ENCODE results near the gene SLC7A14.

The SLC7A14 gene

GRCh38 chr3:170438836-170439235 is 147.0 kb downstream of the SLC7A14 start:
- Histone ChIP-seq H3K9ac (no peak overlapping the region), H3K4me3 (no peak overlapping the region), H3K4me2 (no peak overlapping the region), H4K20me1 (no peaks in the 10 kb centered on the region), H3K27ac (no peak overlapping the region), H3K9me3 (no peaks in the 10 kb centered on the region), H3K27me3 (no peaks in the 10 kb centered on the region), H3K4me1 (no peaks in the 10 kb centered on the region), H3K36me3 (no peaks in the 10 kb centered on the region)
- no peak for TF ChIP-seq Cebpa-rat (IDR thresholded peaks at IDR 0.05)

- Histone ChIP-seq H4K20me1 (no peaks in the 10 kb centered on the region), H3K27ac (no peak overlapping the region), H3K27me3 (no peaks in the 10 kb centered on the region), H3K36me3 (no peaks in the 10 kb centered on the region), H3K4me1 (no peaks in the 10 kb centered on the region), H3K9me3 (no peaks in the 10 kb centered on the region), H3K4me3 (no peak overlapping the region), H3K4me2 (no peak overlapping the region), H3K9ac (no peak overlapping the region)
- no peak for TF ChIP-seq Cebpa-rat (IDR thresholded peaks at IDR 0.05)
These were observed 148.0 kb downstream of the SLC7A14 start for GRCh38 chr3:170437696-170438407.

- no peak overlapping the region for H3K9ac ChIP-seq
These were observed 148.7 kb downstream of the SLC7A14 start for GRCh38 chr3:170437176-170437575.

GRCh38 chr3:170436697-170437096 is 149.2 kb downstream of the SLC7A14 start:
- Histone ChIP-seq H3K9me3 (no peaks in the 10 kb centered on the region), H3K36me3 (no peaks in the 10 kb centered on the region), H3K4me1 (no peaks in the 10 kb centered on the region), H3K27ac (no peak overlapping the region), H3K4me2 (no peak overlapping the region), H3K4me3 (no peak overlapping the region), H3K27me3 (no peaks in the 10 kb centered on the region), H4K20me1 (no peaks in the 10 kb centered on the region), H3K9ac (no peak overlapping the region)
- TF ChIP-seq Cebpa-rat (IDR thresholded peaks at IDR 0.05) = no peak

More at GRCh38 chr3:170437176-170437575, 148.7 kb downstream of the SLC7A14 start:
- no peak for TF ChIP-seq Cebpa-rat (IDR thresholded peaks at IDR 0.05)
- H3K9me3 ChIP-seq = no peaks in the 10 kb centered on the region
- H3K4me2 ChIP-seq = no peak overlapping the region
- H3K27me3 ChIP-seq = no peaks in the 10 kb centered on the region
- no peak overlapping the region for H3K27ac ChIP-seq
- no peak overlapping the region for H3K4me3 ChIP-seq
- H3K36me3 ChIP-seq = no peaks in the 10 kb centered on the region
- H4K20me1 ChIP-seq = no peaks in the 10 kb centered on the region
- H3K4me1 ChIP-seq = no peaks in the 10 kb centered on the region

GRCh38 chr3:170432416-170432815 is 153.5 kb downstream of the SLC7A14 start:
- TF ChIP-seq Cebpa-rat (IDR thresholded peaks at IDR 0.05) = no peak
- Histone ChIP-seq H3K27ac (no peak overlapping the region), H3K4me2 (no peak overlapping the region), H3K27me3 (no peaks in the 10 kb centered on the region), H3K4me1 (peaks cover 17% of the 10 kb centered on the region), H3K36me3 (no peaks in the 10 kb centered on the region), H3K9me3 (no peaks in the 10 kb centered on the region), H3K4me3 (no peak overlapping the region), H4K20me1 (no peaks in the 10 kb centered on the region), H3K9ac (no peak overlapping the region)

GRCh38 chr3:170431054-170431453 is 154.8 kb downstream of the SLC7A14 start:
- Histone ChIP-seq H3K4me2 (no peak overlapping the region), H3K9ac (no peak overlapping the region), H3K36me3 (no peaks in the 10 kb centered on the region), H3K27me3 (no peaks in the 10 kb centered on the region), H3K4me1 (peaks cover 17% of the 10 kb centered on the region), H3K9me3 (no peaks in the 10 kb centered on the region), H4K20me1 (no peaks in the 10 kb centered on the region), H3K27ac (no peak overlapping the region), H3K4me3 (no peak overlapping the region)
- TF ChIP-seq Cebpa-rat (IDR thresholded peaks at IDR 0.05) = no peak

- H3K4me3 ChIP-seq = no peak overlapping the region
- H3K4me1 ChIP-seq = peaks cover 17% of the 10 kb centered on the region
- H3K27me3 ChIP-seq = no peaks in the 10 kb centered on the region
- H3K36me3 ChIP-seq = no peaks in the 10 kb centered on the region
- TF ChIP-seq Cebpa-rat (IDR thresholded peaks at IDR 0.05) = no peak
- no peaks in the 10 kb centered on the region for H4K20me1 ChIP-seq
- no peak overlapping the region for H3K27ac ChIP-seq
- H3K9me3 ChIP-seq = no peaks in the 10 kb centered on the region
- H3K9ac ChIP-seq = no peak overlapping the region
- peak overlapping the region; percentile 44 for H3K4me2 ChIP-seq
These were observed 156.8 kb downstream of the SLC7A14 start for GRCh38 chr3:170429050-170429449.

GRCh38 chr3:170428095-170428494 is 157.8 kb downstream of the SLC7A14 start:
- H3K27ac ChIP-seq = no peak overlapping the region
- H3K27me3 ChIP-seq = no peaks in the 10 kb centered on the region
- peaks cover 17% of the 10 kb centered on the region for H3K4me1 ChIP-seq
- H3K4me3 ChIP-seq = no peak overlapping the region
- H3K4me2 ChIP-seq = peak overlapping the region; percentile 18
- H3K9ac ChIP-seq = no peak overlapping the region
- H3K36me3 ChIP-seq = no peaks in the 10 kb centered on the region
- no peaks in the 10 kb centered on the region for H3K9me3 ChIP-seq
- no peak for TF ChIP-seq Cebpa-rat (IDR thresholded peaks at IDR 0.05)
- H4K20me1 ChIP-seq = no peaks in the 10 kb centered on the region

GRCh38 chr3:170426240-170426797 is 159.6 kb downstream of the SLC7A14 start:
- Histone ChIP-seq H3K36me3 (no peaks in the 10 kb centered on the region), H3K4me1 (peaks cover 17% of the 10 kb centered on the region), H3K4me3 (no peak overlapping the region), H3K9ac (no peak overlapping the region), H3K9me3 (no peaks in the 10 kb centered on the region), H3K27me3 (no peaks in the 10 kb centered on the region; the same call in 1 of the 2 replicates), H3K4me2 (no peak overlapping the region), H4K20me1 (no peaks in the 10 kb centered on the region), H3K27ac (no peak overlapping the region)
- no peak for TF ChIP-seq Cebpa-rat (IDR thresholded peaks at IDR 0.05)

GRCh38 chr3:170425491-170426239 is 160.2 kb downstream of the SLC7A14 start:
- no peak for TF ChIP-seq Cebpa-rat (IDR thresholded peaks at IDR 0.05)
- Histone ChIP-seq H3K27me3 (peaks cover 2% of the 10 kb centered on the region), H3K4me1 (peaks cover 17% of the 10 kb centered on the region), H3K9me3 (no peaks in the 10 kb centered on the region), H3K4me2 (no peak overlapping the region), H3K36me3 (no peaks in the 10 kb centered on the region), H4K20me1 (no peaks in the 10 kb centered on the region), H3K27ac (no peak overlapping the region), H3K9ac (no peak overlapping the region), H3K4me3 (no peak overlapping the region)
